ENCODE data around the gene CUL7. TPM values are rescaled to one million over a fixed set of nuclear protein-coding genes. Genes with fewer than 3 reads are reported as not detected.

The CUL7 gene
- 44.5 and 49.3 TPM in 2 replicates for total RNA-seq

GRCh38 chr6:43053545-43054205 lies at the start of gene CUL7:
CUL7 (minus strand) TSS chr6:43053851; CDS start chr6:43052788, 1,063 bp downstream.

DNA sequence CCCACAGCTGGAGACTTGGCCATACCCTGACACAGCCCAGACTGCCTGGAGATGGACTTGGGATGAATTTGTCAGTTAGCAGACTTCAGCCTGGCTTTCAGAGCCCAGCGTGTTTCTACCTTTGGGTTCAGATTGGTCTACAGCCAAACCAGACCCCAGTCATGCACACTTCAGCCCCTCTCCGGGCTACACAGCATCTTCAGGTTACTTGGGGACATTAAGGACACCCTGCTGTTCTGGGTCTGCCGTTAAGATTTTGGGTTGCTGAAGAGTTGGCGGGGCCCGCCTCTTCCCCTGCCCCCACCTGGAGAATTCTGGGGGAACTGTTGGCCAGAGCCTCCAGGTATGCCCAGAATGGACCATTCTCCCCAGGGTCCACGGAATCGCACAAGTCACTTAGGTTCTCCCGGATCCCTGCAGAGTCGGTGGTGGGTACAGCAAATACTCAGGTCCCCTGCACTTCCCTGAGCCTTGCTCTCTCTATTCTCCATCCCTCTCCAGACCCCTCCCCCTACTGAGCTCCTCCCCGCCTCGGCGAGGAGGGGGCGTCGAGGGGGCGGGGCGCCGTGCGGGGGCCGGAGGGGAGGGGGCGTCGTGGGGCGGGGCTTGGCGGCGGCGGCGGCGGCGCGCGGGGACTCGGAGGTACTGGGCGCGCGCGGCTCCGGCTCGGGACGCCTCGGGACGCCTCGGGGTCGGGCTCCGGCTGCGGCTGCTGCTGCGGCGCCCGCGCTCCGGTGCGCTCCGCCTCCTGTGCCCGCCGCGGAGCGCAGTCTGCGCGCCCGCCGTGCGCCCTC lies 22.2 kb upstream of the CUL7 start, which contains the start of gene PTK7:
PTK7 (plus strand) TSS at position 645 of the 794 bp plus-strand sequence. CDS start 175 bp downstream, outside the sequence.

DNA sequence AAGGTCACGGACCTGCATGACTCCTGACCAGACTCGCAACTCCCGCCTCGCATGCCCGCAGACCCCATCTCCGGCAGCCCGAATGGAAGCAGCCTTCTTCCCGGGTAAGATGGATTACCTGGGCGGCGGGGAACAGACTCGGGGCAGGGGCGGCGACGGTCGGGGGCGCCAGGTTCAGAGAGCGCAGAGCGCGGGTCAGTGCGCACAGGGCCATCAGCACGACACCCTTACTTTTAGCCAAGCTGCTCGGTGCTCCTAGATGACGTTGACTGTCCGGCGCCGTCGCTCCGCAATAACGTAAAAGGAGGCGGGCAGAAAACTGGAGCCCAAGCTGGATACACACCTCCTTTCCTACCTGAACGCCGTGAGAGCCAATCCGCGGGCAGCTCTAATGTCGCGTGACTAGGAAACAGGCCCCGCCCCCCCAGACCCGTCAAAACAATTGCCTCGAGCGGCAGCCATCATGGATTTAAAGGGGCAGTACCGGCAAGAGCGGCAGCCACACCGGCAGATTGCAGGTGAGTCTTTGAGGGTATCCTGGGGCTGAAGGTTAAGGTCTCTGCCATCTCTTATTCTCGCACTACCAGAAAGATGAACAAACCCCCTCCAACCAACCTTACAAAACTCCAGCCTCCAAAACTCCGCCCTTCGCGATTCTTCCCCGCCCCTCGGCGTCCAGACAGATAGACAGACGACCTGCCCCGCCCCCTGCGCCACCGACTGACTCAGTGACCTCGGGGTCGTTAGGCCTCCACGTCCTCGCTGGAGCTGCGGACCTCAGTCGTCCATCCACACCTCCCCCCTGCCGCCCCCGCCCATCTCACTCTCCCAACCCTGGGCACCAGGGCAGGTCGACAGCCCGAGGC lies 5.8 kb upstream of the CUL7 start, which contains the start of the genes KLC4 and MRPL2:
KLC4 (plus strand) TSS at position 464 of the 866 bp plus-strand sequence. CDS start 1,705 bp downstream, outside the sequence.
MRPL2 (minus strand) TSS at position 267 of the 866 bp plus-strand sequence; CDS start at position 214, 53 bp downstream.

DNA sequence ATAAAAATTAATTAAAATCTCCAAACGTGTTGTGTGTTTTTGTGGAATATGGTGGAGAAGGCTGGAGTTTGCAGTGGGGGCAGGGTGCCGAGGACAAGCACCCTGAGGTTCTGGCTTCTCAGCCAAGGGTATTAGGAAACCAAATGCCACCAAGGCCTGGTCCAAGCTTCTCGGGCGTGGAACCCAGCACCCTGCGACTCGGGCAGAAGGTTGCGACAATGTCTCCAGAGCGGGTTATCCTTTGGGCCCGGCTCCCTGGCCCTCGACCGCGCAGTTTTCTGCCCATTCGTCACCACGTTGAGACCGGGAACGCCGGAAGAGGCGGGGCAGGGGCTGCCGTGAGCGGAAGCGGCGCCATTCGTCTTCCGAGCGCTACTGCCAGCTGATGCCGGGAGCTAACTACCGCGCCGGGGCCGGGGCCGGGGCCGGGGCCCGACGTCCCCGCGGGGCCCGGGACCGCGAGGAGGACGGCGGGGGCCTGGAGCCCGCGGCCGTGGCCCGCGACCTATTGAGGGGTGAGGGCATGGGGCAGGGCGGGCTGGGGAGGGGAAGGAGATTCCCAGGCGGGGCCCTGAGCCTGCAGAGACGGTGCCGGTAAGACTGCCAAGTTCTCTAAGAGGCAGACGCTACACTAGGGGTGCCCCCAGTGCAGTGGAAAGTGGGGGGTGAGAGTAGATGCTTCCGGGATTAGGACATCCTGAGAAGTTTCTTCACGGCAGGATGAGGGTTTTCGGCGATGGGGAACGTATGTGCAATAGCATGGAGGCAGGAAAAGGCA lies 32.2 kb downstream of the CUL7 start, which contains the start of gene RRP36:
RRP36 (plus strand) TSS at position 354 of the 778 bp plus-strand sequence; CDS start at position 386, 32 bp downstream.

GRCh38 chr6:43013843-43014433 lies 39.7 kb downstream of the CUL7 start, which contains the start of the genes KLHDC3 and MEA1:
KLHDC3 (plus strand) TSS chr6:43014249; CDS start chr6:43017193, 2,944 bp downstream.
MEA1 (minus strand) TSS chr6:43013946; CDS start chr6:43013813, 133 bp downstream.

Other genes starting within 250 kb of the CUL7 start
- gene RPL7L1, start 174.2 kb downstream of the CUL7 start, total RNA-seq, result 86.3 and 91.4 TPM in 2 replicates
- gene PTCRA, start 137.8 kb downstream of the CUL7 start, total RNA-seq, result not detected in 2 replicates
- 21.9 and 33.7 TPM in 2 replicates for gene CNPY3, start 124.4 kb downstream of the CUL7 start, total RNA-seq
- gene GNMT, start 93.1 kb downstream of the CUL7 start, total RNA-seq, result not detected in 2 replicates
- gene PEX6, start 74.7 kb downstream of the CUL7 start, total RNA-seq, result 23.5 and 53.9 TPM in 2 replicates
- 29.6 and 31.5 TPM in 2 replicates for gene PPP2R5D, start 69.3 kb downstream of the CUL7 start, total RNA-seq
- gene MEA1, start 39.9 kb downstream of the CUL7 start, total RNA-seq, result 59.2 and 66.3 TPM in 2 replicates
- 64.4 and 86.1 TPM in 2 replicates for gene KLHDC3, start 39.6 kb downstream of the CUL7 start, total RNA-seq
- 76.1 and 80.2 TPM in 2 replicates for gene RRP36, start 32.2 kb downstream of the CUL7 start, total RNA-seq
- gene MRPL2, start 5.6 kb upstream of the CUL7 start, total RNA-seq, result 16.5 and 18.1 TPM in 2 replicates
- gene KLC4, start 5.8 kb upstream of the CUL7 start, total RNA-seq, result 15.5 and 18.7 TPM in 2 replicates
- 141 and 147 TPM in 2 replicates for gene PTK7, start 22.5 kb upstream of the CUL7 start, total RNA-seq
- 13.8 and 18.7 TPM in 2 replicates for gene SRF, start 117.4 kb upstream of the CUL7 start, total RNA-seq
- 18.5 and 27.7 TPM in 2 replicates for gene CUL9, start 128.3 kb upstream of the CUL7 start, total RNA-seq
- 45.9 and 54.5 TPM in 2 replicates for gene DNPH1, start 175.6 kb upstream of the CUL7 start, total RNA-seq
- not detected in 2 replicates for gene TTBK1, start 189.6 kb upstream of the CUL7 start, total RNA-seq
- gene SLC22A7, start 244.4 kb upstream of the CUL7 start, total RNA-seq, result not detected in 2 replicates

Measured in smooth muscle cell of bladder (primary cell).